ENCODE data around the gene IGF2BP3. TPM values are rescaled to one million over a fixed set of nuclear protein-coding genes. Genes with fewer than 3 reads are reported as not detected.

Gene IGF2BP3
- total RNA-seq, 1 donor from 2014 or later = 107 TPM

DNA sequence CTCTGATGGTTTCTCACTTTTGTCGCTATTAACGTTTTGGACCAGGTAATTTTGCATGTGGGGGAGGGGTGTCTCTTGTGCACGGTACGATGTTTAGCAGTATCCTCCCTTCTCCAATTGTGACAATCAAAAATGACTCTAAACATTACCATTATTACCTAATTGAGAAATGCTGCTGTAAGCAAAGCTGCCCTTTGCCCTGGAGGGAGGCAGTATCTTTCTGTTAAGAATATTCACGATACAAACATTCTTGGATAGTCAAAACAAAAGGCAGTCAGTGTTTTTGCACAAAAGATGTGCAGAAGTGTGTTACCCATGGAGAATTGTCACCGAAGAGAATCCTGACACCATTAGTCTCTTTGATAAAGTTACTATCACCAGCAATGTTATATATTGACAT, 161.5 kb downstream of the IGF2BP3 start:
- no peak for TF ChIP-seq CTCF (conservative IDR thresholded peaks at IDR 0.05)
- no peaks in the 10 kb centered on the region for H3K27me3 Mint-ChIP-seq
- H3K27ac Mint-ChIP-seq = no peak overlapping the region

GRCh38 chr7:23306936-23307521, 163.3 kb downstream of the IGF2BP3 start:
- peaks cover 15% of the 10 kb centered on the region for H3K4me1 Mint-ChIP-seq (ENCODE audit: unreplicated experiment)
- DNase-seq (ENCODE audit: extremely low spot score, unreplicated experiment) = no peak
- H3K27ac Mint-ChIP-seq = no peak overlapping the region
- no peak for TF ChIP-seq CTCF (conservative IDR thresholded peaks at IDR 0.05)
- no peak overlapping the region for H3K4me3 Mint-ChIP-seq
- H3K36me3 Mint-ChIP-seq = peaks cover 50% of the 10 kb centered on the region
- H3K9me3 Mint-ChIP-seq = no peaks in the 10 kb centered on the region
- H3K27me3 Mint-ChIP-seq = no peaks in the 10 kb centered on the region

More for the DNA sequence above, 161.5 kb downstream of the IGF2BP3 start:
- Mint-ChIP-seq H3K9me3 (no peaks in the 10 kb centered on the region), H3K36me3 (peaks cover 41% of the 10 kb centered on the region), H3K4me1 (ENCODE audit: unreplicated experiment) (peaks cover 7% of the 10 kb centered on the region), H3K4me3 (no peak overlapping the region)
- no peak for DNase-seq (ENCODE audit: extremely low spot score, unreplicated experiment)

DNA sequence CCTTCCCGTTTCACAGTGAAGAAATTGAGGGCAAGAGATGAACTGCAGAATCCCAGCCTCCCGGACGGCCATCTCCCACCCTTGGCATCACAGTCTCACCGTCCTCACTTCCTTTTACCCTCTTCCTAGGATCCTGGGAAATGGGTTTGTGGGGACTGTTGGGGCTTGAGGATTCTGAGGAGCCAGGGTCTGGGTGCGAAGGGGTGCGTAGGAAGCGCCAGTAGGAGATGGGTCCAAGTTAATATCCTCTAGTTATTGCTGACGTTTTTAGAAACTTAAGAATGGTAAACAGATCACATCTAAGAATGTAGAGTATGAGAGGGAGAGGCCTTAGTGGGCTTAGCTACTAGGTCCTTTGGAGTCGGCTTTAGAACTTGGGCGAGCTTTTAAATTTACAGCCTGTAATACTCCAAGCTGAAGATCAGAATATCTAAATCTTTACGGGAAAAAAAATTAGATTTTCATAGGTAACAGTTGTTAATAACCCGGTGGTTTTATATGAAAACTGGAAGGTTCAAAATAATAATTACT, 170.5 kb downstream of the IGF2BP3 start:
- DNase-seq (ENCODE audit: extremely low spot score, unreplicated experiment) = no peak
- peaks cover 23% of the 10 kb centered on the region for H3K36me3 Mint-ChIP-seq
- TF ChIP-seq CTCF (conservative IDR thresholded peaks at IDR 0.05) = no peak

GRCh38 chr7:23298885-23299769, 171.2 kb downstream of the IGF2BP3 start, which contains the start of gene MALSU1:
MALSU1 (plus strand) TSS chr7:23299339; CDS start chr7:23299353, 14 bp downstream.
- peak; percentile 93 for DNase-seq (ENCODE audit: extremely low spot score, unreplicated experiment)
- H3K4me3 Mint-ChIP-seq = peak within 1 kb of the TSS; percentile 94
- H3K9me3 Mint-ChIP-seq = peaks cover 5% of the 10 kb centered on the region
- no peak for TF ChIP-seq CTCF (conservative IDR thresholded peaks at IDR 0.05)
- peaks cover 27% of the 10 kb centered on the region for H3K4me1 Mint-ChIP-seq (ENCODE audit: unreplicated experiment)
- peaks cover 16% of the 10 kb centered on the region for H3K36me3 Mint-ChIP-seq
- H3K27ac Mint-ChIP-seq = peak within 1 kb of the TSS; percentile 95
- H3K27me3 Mint-ChIP-seq = peaks cover 6% of the 10 kb centered on the region

More for the DNA sequence above, 170.5 kb downstream of the IGF2BP3 start:
- Mint-ChIP-seq H3K4me1 (ENCODE audit: unreplicated experiment) (peaks cover 27% of the 10 kb centered on the region), H3K9me3 (peaks cover 5% of the 10 kb centered on the region), H3K27me3 (peaks cover 6% of the 10 kb centered on the region), H3K27ac (peak overlapping the region; percentile 95), H3K4me3 (peak overlapping the region; percentile 94)

GRCh38 chr7:23298141-23298881, 172.0 kb downstream of the IGF2BP3 start:
- Mint-ChIP-seq H3K36me3 (peaks cover 15% of the 10 kb centered on the region), H3K27ac (peak overlapping the region; percentile 95), H3K4me3 (peak overlapping the region; percentile 94), H3K27me3 (peaks cover 6% of the 10 kb centered on the region), H3K9me3 (peaks cover 5% of the 10 kb centered on the region), H3K4me1 (ENCODE audit: unreplicated experiment) (peaks cover 27% of the 10 kb centered on the region)
- no peak for TF ChIP-seq CTCF (conservative IDR thresholded peaks at IDR 0.05)
- DNase-seq (ENCODE audit: extremely low spot score, unreplicated experiment) = no peak
